NB4 (cell line): ENCODE measurements around the gene CLTCL1.

Source experiments
- POLR2A ChIP-seq: IDR thresholded peaks from 2 replicates; pipeline ENCODE4 v1.6.1; 2011; ENCODE audit warnings: mild to moderate bottlenecking; ENCODE audit not compliant: insufficient read length; ENCODE audit errors: extremely low read depth
- TF ChIP-seq, protein P1 (sequence below): IDR thresholded peaks from one replicate; pipeline ENCODE4 v1.5.1; 2012; ENCODE audit warnings: low read depth, low read length
- TF ChIP-seq, protein P2 (sequence below): IDR thresholded peaks from 2 replicates; pipeline ENCODE4 v1.6.1; 2011; ENCODE audit warnings: low read depth, low read length

GRCh38 chr22:19151329-19152191 lies 140.0 kb downstream of the CLTCL1 start:
- no peak for TF ChIP-seq POLR2A
- TF ChIP-seq, protein P1, sequence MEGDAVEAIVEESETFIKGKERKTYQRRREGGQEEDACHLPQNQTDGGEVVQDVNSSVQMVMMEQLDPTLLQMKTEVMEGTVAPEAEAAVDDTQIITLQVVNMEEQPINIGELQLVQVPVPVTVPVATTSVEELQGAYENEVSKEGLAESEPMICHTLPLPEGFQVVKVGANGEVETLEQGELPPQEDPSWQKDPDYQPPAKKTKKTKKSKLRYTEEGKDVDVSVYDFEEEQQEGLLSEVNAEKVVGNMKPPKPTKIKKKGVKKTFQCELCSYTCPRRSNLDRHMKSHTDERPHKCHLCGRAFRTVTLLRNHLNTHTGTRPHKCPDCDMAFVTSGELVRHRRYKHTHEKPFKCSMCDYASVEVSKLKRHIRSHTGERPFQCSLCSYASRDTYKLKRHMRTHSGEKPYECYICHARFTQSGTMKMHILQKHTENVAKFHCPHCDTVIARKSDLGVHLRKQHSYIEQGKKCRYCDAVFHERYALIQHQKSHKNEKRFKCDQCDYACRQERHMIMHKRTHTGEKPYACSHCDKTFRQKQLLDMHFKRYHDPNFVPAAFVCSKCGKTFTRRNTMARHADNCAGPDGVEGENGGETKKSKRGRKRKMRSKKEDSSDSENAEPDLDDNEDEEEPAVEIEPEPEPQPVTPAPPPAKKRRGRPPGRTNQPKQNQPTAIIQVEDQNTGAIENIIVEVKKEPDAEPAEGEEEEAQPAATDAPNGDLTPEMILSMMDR, result no peak
- TF ChIP-seq, protein P2, sequence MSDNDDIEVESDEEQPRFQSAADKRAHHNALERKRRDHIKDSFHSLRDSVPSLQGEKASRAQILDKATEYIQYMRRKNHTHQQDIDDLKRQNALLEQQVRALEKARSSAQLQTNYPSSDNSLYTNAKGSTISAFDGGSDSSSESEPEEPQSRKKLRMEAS, result no peak
